DMS153 treated with DMSO at 0.1 percent for 48 hours (cell line): ENCODE results near the gene GFOD1.

ENCODE experiments used
- DNase-seq: peaks from one replicate; lab custom pipeline; 2025; ENCODE audit not compliant: unreplicated experiment; lab: John Stamatoyannopoulos, UW

GFOD1 gene

DNA sequence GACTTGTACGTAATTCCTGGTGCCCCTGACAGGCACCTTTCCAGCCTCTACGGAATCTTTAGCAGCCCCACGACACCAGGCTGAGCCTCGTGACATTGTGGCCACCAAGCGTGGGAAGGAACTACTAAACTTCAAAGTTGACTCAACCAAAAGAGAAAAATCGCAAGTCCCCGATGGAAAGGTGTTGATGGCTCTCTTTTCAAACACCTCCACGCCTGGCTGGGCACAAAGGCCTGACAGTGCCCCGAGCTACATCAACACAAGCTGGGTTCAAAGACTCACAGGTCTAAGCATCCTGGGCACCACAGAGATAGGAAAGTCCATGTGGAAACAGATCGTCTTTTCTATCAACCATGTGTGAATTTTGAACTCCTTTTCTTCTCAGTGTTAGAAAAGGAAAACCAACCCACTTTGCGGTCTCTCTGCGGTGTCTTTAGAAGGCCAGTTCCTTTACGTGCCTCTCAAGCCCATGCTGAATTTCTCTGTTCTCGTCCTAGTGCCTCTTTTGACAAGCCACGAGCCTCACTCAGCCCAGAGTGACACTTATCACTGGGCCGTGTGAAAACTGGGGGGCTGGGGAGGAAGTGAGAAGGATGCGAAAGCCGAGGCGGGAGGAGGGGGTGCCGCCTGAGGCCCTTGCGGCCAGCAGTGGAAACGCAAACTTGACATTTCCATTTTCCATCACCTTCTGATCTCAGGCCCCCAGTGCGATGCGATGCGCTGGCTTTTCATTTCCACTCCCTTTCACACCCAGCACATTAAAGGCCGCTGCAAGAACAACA lies 59.4 kb downstream of the GFOD1 start:
- no peak for DNase-seq

DNA sequence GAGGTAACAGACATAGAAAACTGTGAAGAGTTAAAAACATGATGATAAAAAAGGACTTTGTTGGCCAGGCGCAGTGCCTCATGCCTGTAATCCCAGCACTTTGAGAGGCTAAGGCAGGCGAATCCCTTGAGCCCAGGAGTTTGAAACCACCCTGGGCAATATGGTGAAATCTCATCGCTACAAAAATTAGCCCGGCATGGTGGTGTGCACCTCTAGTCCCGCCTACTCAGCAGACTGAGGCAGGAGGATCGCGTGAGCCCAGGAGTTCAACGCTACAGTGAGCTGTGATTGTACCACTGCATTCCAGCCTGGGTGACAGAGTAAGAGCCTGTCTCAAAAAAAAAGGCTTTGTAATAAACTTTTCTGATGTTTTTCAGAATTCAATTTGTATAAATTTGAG lies 60.1 kb downstream of the GFOD1 start:
- no peak for DNase-seq

DNA sequence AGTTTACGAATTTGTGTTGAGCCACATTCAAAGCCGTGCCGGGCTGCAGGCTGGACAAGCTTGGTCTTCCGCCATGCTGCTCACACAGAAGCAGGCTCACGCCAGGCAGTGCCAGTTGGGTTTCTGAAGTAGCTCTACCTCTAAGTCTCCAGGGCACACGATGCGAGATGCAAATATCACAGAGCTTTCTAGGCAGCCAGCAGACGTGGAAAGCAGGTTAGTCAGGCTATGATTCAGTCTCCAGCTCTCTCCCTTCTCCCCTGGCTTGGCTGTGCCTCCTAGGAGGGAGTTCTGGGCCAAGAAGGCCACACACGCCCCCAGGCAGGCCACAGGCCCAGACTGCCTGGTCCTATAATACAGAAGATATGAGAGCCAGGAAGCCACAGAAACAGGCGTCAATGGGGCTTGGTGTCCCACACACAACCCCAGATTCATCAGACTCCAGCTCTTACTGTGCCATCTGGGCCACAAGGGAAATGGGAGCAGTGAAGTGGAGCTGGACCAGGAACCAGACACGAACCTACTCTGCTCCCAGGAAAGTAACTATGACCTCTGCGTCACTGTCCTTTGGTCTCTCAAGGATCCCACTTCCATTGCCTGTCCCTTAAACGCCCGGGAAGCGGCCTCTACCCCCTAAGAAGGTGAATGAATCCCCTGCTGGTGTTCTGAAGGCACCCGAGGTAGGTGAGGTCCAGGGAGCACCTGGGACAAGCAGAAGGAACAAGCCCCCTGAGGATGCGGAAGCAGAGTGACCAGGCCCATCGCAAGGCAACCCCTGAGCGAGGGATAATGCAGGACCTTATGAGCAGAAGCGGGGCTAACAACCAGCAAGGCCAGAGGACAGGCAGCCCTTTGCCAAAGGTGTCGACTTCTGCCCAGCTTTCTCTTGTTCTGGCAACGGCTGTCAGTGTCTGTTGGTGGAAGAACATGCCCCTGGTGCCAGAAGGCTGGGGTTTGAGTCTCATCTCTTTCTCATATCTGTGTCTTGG lies 61.2 kb downstream of the GFOD1 start:
- no peak for DNase-seq

DNA sequence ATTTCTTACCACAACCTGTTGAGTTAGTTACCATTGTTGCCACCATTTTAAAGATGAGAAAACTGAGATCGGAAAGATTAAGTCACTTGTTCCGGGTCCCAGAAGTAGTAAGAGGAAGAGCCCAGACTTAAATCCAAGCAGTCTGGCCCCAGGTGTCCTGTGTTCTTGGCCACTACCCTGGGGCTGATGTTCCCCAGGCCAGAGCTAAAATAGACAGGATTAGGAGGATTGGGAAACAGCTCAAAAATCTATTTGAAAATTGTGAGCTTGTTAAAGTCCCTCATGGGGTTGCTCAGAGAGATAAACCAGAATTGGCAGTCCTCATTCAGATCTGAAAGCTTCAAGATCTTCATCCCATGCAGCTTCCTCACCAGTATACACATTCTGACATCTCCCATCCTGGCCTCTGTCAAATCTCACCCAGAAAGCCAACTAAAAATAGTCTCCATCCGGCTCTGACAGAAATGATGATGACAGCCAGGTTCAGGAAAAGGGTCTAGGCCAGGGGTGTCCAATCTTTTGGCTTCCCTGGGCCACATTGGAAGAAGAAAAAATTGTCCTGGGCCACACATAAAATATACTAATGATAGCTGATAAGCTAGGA lies 62.0 kb downstream of the GFOD1 start:
- DNase-seq: no peak

DNA sequence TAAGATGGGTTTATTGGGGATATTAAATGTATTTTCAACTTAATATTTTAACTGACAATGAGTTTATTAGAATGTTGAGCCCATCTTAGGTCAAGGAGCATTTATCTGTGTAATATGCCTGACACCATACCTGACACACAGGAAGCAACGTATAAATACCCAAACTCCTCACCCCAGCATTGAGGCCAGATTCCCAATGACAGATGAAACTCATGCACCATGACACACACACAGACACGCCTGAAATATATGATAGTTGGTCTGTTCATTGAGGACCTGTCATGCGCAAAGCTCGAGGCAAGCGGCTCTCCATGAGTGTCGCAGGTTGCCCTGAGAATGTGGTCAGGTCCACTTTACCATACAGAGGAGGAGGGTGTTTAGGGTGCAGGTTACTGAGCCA lies 64.1 kb downstream of the GFOD1 start:
- DNase-seq: no peak

DNA sequence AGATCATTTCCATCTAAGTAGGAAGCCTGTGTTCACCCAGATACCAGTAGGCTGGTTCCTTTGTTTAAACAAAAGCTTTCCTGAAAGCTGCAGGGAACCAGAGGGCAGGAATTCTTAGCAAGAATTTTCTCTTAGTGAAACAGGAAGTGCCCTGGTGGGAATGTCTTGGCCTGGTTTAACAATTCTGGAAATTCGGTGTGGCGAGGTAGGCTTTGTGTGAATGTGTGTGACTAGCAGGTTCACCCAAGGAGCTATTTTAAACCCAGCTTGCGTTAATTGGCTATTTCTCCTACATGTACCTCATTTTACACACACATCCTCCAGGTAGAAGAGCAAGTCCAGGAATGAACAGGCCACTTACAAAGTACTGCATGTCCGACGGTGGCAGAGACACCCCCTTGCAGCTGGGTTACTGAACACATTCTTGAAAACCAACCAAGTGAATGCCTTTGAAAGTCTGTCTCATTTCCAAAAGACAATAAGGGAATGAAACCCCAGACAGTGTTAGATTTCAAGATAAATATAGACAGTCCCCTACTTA lies 64.6 kb downstream of the GFOD1 start:
- DNase-seq: no peak

DNA sequence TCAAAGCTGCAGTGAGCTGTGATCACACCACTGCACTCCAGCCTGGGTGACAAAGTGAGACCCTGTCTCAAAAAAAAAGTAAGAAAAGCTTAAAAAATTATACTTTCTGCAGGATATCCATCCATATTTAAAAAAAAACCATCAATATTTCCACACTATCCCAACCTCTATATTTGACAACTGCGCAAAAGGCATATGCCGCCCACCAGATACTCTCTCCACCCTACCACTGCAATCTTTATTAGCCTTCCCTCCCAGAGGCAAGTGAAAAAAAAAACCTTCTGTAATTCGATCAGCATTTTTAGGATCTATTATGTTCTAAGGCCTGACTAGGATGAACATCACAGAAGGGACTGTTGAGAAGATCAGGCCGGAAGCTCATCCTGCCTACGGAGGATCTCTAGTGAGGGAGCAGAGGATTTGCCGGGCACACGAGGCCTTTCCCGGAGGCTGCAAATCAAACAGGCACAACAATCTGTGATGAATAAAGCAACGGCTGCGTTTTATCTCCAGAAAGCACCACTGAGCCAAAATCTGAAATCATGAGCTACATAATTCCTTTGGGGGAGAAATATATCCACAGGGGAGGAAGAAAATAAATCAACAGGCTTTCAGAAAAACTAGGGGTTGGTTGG lies 65.9 kb downstream of the GFOD1 start:
- no peak for DNase-seq

DNA sequence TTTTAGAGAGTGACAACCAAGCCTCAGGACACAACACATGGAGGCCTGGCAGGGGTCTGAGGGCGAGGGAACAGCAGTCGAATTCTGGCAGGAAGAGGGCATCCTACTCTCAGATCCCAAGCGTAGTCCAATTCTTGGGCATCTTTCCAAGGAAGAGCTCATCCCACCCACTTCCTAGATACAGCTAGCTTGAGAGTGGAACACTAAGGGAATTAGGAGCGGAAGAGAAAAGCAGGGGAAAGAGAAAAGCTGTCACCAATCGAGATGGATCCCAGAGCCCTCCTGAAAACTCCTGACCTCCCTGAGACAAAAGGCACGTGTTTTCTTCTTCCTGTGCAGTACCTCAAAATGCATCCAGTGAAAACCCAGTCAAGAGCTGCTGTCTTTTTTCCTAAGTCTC lies 67.1 kb downstream of the GFOD1 start:
- no peak for DNase-seq

DNA sequence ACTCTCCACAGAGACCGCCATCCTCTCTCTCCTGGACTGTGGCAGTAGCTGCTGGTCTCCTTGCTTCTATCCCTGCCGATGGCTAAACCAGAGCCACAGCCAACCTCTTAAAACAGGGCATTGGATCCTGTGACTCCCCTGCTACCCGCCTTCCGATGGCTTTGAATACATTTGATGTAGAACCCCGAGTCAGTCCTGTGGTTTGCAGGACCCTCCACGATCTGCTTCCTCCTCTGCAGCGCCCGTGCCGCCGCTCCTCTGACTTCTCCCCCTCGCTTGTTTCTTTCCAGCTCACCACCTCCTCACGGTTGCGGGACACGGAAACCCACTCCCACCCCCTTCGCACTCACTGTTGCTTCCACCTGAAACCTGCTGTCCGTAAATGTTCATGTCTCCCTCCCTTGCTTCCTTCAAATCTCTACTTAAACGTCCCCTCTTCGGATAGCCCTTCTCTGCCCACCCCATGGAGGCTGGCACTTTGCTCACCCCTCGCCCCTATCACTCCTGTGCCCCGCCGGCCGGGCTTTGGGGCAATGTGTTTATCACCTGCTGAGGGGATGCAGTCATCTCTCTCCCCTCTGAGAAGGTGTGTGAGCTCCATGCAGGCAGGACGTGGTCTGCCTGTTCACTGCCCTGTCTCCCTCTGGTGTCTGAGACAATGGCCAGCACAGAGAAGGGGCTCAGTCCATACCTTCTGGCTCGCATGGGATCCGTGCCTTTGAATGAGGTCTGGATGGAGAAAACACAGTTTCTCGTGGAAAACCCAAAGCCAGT lies 67.8 kb downstream of the GFOD1 start:
- no peak for DNase-seq

DNA sequence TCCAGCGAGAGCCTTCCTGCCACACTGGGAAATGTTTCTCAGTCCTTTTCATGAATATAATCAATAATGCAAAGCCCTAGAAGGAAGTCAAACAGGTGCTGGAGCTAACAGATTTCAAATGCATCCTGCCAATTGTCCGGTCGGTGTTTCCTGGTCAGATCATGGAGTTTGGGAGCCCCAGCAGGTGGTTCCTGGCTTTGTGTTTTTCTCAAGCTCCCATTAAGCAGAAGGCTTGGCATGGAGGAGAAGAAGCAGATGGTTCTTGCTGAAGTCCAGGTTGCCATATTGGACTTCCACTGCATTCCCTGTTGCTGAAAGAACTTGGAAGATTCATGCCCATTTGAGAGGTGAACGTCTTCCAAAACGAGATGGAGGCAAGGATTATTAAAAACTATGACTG lies 68.6 kb downstream of the GFOD1 start:
- DNase-seq: no peak

DNA sequence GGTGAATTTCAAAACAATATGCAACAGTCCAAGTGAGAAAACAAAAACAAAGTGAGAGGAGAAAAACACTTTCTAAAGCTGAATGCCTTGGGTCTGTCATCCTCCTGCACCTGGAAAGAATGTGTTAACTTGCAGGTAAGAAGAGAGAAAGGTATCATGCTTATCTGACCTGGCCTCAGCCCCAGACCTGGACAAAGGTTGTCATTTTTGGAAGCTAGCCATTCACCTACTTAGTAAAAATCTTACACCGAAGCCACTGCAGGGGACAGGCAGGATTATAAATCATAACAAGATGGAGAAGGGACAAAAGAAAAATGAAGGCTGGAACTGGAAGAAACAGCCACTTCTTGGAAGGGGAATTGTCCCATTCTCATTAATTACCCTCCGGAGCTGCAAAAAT lies 69.4 kb downstream of the GFOD1 start:
- DNase-seq: no peak

DNA sequence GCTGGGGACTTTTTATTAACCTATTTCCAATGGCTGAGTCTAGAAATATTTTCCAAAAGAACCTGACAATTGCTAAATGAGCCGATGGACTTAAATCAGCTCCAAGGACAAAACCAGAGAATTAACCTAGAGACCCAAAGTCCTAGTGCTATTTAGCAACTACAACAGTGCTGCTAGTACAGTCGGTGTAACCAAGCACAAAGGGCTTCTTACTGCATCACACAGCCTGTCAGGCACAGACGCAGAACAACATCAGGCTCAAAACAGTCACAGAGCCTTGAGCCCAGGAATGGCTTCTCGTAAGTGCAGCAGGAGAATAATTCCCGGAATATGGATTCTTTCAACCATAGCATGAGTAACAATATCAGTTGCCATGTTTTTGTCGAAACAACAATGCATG lies 70.0 kb downstream of the GFOD1 start:
- no peak for DNase-seq

DNA sequence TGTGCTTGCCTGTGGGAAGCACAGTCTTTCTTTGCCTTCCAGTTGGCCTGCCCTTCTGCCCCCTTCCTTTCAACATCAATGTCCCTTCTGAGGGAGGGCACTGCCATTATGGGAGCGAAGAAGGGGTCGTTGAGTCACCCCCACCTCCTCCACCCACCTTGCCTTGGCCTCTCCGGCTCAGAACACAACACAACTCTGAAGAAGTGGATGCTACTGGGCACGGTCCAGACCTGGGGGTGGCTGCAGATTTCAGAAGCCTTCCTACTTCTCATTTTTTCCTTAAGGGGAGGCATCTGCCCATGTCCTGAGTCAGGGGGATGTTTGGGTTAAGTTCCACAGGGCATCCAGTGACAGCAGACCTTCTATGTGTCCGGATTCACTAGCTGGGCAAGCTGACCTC lies 72.1 kb downstream of the GFOD1 start:
- no peak for DNase-seq

DNA sequence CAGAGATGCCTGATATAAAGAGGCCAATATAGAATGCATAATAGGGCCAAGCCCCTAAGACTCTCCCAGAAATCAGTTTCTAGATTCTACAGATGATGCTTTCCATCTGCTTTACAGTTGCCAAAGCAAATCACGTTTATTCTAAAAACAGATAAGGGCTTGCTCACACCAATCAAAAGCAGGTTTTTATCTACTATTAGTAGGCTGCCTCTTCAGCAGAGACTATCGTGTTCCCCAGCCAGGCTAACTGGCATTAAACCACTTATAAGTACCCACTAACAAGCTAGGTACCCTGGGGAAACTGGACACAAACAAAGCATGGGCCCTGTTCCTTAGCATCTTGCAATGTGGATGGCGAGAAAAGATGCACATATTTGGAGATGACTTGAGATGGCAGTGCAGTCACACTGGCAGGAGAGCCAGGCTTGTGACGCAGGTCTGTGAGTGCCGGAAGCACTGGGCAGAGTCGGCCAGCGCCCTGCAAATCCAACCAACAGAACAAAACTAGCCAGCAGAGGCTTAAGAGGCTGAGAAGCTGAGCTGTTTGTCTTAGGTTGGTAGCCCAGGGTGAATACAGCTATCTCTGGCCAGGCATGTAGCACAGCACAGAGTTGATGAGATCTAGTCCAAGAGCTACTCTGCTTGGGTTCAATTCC lies 73.4 kb downstream of the GFOD1 start:
- no peak for DNase-seq

DNA sequence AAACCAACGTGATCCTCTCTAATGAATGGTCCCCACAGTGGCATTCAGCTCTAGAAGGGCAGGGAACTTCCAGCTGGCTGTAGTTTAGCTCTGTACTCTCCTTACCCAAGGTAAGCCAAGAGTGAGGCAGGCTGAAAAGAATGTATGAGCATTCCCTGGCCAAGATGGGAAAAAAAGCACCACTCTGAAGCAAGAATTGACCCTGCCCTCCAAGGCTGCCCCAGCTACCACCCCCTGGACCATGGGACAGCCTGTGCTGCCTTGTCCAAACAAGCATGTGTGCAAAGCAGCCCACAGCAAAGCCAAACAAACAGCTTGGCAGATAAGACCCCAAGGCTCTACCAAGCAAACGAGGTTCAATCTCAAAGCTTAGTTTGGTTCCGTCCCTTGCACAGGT lies 73.9 kb downstream of the GFOD1 start:
- DNase-seq: no peak

DNA sequence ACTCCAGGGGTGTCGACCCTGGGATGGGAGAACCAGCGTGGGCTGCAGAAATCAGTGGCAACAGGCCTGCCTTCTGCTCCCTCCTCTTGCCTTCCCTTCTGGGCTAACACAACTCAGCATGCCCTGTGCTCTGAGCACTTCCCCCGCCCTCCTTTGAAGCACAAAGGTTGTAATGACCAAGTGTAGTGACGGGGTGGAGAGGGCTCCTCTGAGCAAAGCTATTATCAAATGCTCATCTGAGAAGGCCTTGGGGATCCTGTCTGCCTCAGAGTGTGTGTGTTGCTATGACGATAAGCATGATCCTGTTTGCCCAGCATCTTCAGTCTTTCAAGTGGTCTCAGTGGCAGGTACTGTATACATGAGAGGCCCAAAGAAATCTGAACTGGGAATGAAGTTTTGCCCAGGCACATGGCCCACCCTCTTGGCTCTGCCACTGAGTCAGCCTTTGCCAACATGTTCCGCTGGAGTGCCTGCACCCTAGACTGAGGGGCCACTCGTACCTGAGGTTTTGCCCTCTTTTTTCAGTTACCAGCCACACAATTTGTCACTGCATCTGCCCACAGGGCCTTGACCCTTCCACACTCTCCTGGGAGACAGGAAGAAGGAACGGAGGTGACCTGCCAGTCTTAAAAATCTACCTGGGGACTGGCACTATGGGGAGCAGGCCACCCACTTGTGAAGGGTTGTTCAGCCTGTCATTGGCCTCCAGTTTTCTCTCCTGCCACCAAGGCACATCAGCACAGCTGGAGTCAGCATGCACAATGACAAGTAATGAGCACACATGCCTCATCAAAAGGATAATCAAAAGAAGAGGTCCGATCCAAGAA lies 74.5 kb downstream of the GFOD1 start:
- no peak for DNase-seq

DNA sequence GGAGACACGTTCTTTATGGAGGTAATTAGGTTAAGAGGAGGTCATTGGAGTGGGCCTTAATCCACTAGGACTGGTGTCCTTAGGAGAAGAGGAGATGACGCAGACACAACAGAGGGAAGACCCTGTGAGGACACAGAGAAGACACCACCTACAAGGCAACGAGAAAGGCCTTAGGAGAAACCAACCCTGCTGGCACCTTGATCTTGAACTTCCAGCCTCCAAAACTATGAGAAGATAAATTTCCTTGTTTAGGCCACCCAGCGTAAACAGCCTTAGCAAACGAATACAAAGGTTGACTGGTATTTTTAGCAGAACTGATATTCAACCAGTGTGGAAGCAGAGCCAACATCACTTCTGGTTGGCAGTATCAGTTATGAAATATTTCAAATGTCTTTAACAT lies 75.2 kb downstream of the GFOD1 start:
- DNase-seq: no peak

DNA sequence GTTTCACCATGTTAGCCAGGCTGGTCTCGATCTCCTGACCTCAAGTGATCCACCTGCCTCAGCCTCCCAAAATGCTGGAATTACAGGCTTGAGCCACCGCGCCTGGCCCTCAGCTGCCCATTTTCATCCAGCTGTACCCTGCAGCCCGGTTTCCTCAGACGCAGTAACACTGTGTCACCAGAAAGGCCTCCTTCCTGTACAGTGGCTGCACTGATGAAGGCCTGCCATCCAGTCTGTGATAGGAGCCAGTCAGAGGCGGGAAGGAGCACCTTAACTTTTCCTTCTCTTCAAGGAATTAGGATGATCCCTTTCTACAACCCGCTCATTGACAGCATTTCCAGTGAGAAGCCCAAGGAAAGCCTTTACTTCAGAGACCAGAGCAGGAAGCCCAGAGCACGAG lies 75.9 kb downstream of the GFOD1 start:
- no peak for DNase-seq

DNA sequence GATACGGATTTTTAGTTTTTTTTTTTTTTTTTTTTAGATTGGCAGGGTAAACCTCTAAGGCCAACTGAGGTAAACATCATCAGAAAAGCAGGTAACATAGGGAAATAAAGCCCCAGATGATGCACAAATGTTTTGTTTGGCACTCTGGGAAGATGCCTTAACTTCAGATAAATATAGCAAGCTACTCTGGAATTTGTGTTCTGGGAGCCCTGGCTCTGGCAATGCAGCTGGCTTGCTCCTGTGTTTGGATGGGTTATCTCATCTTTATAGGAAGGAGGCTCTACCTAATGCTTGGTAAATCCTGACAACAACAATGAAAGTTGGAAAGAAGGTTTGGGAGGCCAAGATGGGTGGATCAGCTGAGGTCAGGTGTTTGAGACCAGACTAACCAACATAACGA lies 77.4 kb downstream of the GFOD1 start:
- DNase-seq: no peak
